GM18499 (cell line): ENCODE results near the gene TBC1D10A.

Source experiments
- ATAC-seq: cut with Tn5 transposase; IDR thresholded peaks from one replicate; pipeline ENCODE4 v1.9.1; 2021; ENCODE audit warnings: moderate number of reproducible peaks; ENCODE audit not compliant: insufficient read depth, unreplicated experiment

TBC1D10A gene

DNA sequence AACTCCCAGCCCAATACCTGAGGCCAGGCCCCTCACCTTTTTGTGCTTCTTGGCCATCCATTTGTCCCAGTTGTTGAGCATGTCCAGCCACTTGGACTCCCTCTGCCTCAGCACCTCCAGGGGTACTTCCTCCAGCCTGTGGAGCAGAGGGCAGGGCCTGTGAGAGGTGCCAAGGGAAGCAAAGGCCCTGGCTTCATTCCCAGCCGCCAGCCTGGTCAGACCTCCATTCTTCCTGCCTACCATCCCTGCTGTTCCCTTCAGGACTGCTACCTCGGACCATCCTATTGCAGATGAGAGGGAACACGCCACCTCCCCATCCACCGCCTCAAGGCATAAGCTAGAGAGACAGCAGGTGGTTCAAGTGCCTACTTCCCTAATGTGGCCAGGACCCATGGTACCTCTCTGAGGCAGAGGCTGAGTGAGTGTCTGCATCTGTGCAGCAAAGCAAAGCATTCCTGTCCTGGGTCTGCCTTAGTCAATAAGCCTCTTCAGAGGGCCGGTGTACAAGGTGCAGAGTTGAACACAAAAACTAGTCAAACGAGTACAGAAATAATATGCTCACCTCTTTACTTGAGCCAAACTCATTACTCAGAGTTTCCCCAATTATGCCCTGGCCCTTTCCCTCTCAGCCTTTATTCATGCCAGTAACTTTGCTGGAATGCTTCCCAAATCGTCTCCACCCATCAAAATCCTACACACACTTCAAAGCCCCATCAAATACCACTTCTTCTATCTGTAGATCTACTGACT, 22.1 kb downstream of the TBC1D10A start:
- ATAC-seq = no peak

DNA sequence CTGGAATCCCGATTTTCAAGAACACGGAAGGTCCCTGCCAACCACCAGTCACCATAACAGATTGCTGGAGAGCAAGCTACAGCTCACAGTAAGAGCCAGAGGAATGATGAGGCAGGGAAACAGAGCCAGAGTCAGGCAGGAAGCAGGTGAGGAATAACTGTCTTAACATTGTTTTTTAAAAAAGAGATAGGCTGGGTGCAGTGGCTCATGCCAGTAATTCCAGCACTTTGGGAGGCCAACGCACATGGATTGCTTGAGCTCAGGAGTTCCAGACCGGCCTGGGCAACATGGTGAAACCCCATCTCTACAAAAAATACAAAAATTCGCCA, 24.0 kb downstream of the TBC1D10A start:
- ATAC-seq = no peak

DNA sequence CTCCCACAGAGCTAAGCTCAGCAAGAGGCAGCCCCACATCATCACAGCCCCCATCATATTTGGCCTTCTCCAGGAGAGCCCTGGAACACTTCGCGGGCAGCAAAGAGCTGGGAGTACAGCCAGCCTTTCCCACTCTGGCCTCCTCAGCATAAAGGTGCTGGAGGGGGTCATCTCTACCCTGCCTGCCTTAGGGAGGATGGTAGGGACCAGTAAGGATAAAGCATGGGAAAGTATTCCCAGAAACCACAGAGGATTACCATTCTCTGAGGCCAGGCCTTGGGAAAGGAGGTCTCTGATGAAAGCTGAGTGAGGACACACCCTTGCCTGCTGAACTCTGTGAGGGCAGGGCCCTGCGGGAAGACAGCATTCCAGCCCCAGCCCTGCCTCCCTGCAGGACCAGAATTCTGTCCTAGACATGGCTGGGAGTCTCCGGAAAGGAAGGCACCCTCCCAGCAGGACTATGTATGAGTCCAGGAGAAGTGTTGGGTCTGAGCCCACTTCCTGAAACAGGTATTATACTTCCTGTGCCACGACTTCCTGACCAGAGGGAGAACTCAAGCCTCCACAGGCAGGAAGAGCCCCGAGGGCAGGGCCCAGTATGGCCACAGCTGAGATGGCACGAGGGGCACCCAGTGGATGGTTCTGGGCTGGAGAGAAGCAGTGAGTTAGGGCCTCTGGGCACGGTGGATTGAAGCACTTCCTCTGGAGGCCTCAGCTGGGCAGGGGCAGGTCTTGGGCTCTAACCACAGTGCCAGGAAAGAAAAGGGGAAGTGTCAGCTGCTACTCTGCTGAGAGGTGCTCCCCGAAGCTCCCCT, 24.5 kb downstream of the TBC1D10A start:
- ATAC-seq = no peak

DNA sequence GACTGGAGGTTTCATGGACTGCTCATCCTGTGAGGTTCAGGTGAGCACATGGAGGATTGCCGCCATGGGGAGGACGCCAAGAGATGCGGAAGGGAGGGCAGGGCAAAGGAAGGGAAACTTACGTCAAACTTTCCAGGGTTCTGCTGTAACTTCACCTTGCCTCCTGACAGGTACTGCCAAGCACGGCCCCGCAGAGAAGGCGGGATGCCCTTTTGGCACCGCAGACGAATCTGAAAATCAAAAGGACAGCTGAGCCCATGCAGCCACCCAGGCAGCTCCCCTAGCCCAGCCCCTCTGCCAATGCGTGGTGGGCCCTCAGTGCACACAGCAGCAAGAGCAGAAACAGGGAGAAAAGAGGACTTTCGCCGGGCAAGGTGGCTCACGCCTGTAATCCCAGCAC, 27.4 kb downstream of the TBC1D10A start:
- no peak for ATAC-seq

DNA sequence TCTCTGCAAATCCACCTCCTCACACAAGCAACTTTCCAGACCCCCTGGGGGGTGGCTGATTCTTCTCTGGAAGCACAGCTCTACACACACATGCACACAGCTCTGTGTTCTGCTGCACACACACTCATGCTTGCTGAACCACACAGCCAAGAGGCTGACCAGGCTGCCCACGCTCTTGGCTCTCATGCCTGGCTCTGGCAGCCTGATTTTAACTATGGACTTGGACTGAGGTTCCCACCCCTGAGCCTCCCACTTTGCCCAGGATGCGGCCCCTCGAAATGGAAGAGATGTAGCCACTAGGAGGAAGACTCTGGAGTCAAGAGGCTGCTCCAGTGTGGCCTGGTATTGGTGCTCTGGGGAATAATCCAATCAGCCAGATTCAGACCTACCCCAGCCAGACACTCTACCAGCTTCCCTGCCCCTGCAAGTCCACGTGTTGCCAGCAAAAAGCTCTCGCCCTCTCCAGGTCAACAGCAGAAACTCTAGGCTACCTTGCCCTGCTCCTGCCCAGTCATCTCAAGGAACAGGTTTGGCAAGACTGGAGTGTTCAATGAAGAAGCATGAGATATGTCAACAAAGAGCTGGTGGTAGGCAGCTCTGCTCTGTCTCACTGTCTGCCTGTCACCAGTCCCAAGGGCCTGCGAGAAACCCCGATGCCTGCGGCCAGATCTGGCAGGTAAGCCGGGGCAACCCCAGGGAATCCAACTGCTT, 28.6 kb downstream of the TBC1D10A start:
- ATAC-seq = no peak

DNA sequence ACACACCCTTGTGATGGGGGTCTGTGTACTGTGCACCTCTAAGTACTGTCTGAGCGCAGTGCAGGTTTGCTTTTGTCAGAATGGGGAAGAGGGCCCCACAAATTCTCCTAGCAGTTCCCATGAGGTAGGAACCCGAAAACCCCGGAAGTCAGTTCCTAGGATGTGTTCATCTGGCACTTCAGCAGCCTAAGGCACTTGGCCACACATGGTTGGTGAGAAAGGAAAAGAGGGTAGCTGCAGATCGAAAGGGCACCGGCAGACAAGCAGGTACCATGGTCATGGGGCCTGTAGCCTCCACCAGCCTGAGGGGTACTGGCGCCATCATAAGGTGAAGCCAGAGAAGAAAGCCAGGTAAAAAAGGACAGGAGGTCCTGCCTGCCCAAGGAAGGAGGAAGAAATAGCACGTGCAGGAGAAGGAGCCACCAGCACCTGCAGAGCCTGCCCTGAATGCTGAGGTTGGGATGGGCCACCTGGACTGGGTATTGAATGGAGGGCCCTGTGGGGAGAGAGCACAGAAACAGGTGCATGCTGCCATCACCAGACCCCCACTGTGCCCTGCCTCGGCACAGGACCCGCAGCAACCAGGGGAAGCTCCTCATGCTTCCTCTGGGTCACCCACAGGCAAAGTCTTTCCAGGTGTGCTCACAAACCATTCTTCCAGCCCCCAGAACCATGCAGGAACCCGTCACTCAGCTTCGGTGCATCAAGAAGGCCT, 29.3 kb downstream of the TBC1D10A start:
- no peak for ATAC-seq

DNA sequence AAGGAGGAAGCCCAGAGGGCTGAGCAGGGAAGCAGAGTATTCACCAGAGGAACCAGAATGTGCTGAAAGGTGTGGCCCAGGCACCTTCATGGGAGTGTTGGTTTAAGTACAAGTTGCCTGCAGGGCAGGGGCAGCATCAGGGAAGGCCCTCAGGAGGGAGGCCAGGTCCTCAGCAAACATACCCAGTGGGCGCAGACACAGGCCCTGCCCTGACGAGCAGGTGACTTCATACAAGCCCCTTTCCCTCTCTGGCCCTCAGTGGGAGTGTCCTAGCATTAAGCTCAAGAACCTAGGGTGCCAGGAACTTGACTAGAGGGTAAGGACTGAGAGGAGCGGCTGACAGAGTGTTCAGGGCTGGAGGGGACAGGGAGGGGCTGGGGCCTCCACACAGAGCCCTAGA, 29.9 kb downstream of the TBC1D10A start:
- no peak for ATAC-seq

DNA sequence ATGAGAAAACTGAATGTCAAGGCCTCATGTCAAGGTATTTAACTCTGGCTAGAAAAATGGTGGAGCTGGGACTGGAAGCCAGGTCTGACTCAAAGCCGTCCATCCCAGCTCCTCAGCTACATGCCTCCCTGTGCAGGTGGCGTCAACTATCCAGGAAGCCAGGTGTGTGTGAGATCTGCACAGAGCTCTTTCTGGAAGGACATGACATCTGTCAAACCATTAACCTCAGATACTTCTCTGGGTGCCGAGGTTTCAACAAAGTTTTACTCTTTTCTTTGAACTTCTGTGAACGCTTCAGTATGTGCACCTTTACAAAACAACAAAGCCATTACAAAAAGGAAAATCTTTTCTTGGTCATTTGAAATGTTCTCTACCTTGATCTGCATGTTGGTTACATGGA, 30.4 kb downstream of the TBC1D10A start:
- no peak for ATAC-seq

DNA sequence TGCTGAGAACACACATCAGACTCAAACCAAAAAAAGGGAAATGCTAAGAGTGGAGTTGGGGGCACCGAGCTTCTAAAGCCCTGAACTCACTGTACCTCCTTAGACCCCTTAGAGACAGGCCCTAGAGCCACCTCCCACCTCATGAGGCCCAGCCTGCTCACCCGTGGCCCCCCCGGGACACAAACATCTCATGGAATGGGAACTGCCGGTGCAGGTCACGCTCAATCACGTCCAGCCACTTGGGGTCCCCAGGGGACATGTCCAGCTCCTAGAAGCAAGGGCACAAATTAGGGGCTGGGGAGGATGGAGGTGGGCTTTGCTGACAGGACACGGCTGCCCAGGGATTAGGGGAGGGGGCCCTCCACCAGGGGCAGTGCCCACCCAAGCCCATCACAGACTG, 31.2 kb downstream of the TBC1D10A start:
- no peak for ATAC-seq

DNA sequence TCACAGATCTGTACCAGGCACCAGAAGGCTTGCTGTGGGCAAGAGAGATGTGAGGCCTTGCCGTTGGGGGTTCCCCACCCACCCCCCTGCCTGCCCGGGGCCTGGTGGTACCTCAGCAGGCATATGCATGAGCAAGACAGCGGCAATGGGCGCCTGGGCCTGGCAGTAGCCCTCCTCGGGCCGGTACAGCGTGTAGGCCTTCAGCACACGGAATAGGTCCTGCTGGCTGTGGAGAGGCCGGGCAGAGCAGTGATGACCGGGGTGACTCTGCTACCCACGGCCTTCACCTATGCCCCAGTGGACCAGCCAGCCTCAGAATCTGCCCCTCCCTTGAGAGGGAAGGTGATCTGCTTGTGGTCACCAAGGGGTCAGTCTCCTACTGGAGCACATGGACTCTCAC, 31.9 kb downstream of the TBC1D10A start:
- ATAC-seq = no peak

DNA sequence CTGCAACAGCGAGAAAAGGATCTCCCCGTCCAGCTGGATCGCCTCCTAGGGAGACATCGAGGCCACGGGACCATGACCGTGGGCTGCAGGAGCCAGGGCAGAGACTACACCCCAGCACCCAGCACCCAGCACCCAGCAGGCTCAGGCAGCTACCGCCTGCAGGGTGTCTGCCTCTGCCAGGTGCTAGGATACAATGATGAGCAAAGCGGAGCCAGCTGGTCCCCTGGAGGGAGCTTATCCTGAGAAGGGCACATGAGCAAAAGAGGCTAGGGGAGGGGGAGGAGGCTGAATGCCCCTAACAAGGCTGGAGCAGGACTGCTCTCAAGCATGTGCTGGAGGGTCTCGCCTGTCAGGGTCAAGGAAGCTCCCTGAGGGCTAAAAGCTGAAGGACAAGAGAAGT, 32.7 kb downstream of the TBC1D10A start:
- no peak for ATAC-seq

DNA sequence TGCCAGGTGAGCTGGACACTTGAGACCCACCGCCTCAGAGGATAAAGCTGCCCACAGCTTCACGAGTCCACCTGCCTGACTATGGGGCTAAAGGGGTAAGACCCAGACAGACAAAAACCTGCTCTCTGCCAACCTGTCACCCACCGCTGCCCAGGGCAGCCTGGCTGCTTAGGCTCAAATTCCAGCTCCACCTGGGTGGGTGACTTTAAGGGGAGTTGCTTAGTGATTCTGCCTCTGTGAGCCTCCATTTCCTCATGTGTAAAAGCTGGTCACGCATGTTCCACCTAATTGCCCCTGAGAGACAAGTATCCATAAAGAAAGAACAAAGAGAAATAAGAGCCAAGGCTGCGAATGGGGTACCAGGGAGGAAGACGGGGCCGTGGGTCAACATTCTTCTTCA, 33.7 kb downstream of the TBC1D10A start:
- ATAC-seq = no peak

DNA sequence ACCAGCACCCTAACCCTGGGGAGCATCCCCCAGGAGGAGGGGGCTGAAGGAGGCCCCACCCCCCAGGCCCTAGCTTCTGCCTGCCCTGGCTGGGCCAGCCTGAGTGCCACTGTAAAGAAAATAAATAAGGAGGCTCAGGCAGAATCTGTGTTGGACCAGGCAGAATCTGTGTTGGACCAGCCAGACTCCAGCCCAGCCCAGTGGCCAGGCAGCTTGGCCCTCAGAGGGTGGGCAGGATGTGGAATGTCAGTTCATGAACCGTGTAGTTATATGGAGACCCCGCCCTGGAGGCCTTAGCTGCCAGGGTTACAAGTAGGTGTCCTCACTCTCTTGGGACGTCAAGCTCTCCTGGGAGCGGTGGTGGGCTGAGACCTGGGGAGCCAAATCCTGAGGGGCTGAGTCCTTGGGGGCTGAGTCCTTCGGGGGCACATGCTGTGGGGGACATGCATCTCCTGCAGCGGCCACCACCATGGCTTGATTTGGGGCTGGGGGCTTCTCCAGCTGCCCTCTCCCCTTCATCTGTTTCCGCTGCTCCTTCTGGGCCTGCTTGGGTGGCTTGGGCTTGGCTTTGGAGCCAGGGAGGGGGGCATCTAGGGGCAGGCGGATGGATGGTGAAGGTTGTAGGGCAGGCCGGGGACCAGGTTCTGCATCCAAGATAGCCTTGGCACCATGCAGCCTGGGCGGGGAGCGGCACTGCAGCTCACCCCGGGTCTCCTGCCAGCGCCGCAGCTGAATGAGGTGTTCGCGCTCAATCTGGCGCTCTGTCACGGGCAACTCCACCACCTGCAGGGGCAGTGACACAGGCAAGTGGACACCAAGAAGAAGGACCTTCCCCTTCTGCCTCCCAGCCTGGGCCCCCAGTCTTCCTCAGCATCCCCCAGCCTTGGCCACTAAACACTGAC, 34.4 kb downstream of the TBC1D10A start:
- ATAC-seq = no peak

DNA sequence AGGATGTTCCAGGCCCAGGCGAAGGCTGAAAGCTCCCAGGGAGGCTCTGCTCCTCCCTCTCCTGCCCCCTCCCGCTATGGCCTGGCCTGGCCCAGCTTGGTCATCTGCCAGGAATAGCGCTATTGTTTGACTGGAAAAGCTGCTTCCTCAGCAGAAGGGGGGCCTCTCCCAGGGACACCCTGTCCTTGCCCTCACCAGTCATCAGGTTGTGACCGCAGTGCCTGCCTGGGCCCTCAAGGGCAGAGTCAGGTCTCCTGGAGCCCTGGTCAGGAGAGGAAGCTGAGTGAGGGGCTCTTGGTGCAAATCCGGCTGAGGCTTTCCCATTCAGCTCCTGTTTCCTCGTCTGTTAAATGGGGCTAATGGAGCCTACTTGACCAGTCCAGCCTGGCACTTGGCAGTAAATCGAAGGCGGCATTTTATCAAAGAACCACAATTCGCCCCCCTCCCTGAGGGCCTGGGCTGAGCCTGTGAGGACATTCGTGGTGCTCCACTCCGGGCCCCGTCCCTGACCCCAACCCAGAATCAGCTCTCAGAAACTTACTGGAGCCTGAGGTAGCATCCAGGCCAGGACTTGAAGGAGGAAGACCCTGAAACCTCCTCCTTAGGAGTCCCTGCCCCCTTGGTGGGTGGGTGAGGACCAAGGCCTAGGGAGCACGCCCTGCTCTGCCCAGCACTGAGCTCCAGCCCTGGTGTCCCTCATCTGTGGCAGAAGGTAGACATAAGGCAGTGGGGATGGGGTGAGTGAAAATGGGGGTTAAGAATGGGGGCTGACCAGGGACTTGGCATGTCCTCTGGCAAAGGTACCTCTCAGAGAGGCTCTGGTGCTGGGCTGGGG, 35.5 kb downstream of the TBC1D10A start:
- ATAC-seq = no peak

DNA sequence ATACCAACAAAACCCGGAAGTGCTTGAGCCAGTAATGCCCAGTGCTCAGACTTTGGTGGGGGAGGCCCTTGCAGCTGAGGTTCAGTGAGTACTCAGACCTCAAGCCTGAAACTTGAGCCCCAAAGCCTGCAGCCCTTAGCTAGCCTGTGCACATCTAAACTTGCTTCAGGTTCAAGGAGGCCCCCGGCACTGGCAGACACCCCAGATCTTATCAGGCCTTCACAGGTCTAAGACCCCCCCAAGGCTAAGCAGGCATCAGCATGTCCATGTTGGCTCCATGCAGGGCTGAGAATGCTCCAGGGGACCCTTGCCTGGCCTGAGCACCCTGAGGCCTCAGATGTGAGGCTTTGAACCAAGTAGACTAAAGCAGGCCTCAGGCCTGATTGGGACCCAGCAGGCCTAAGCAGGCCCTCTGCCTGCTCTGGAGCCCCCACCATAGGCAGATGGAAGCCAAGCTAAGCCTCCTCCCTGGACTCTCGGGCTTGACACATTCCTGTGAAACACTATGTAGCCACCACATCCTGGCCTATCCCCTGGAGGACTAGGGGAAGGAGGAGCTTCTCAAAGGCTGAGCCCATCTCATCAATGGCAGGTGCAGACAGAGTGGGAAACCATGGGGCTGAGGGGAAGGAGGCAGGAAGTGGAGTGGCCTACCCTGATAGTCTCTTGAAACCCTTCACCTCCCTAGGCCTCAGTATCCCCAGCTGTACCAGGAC, 36.2 kb downstream of the TBC1D10A start:
- ATAC-seq = no peak

DNA sequence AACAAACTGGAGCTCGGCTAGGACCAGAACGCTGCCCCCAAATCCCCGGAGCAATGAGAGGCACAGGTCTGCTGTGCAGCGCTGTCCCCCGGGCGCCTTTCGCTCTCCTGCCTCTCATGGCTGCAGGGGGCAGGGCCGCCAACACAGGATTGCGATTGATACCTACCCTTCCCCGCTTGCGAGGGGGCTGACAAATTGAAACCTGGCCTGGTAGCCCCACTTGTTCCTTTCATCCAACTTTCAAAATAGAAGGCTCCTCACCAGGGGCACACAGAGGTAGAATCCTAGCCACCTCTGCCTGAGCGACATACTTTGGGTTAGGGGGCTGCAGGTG, 36.8 kb downstream of the TBC1D10A start:
- no peak for ATAC-seq

DNA sequence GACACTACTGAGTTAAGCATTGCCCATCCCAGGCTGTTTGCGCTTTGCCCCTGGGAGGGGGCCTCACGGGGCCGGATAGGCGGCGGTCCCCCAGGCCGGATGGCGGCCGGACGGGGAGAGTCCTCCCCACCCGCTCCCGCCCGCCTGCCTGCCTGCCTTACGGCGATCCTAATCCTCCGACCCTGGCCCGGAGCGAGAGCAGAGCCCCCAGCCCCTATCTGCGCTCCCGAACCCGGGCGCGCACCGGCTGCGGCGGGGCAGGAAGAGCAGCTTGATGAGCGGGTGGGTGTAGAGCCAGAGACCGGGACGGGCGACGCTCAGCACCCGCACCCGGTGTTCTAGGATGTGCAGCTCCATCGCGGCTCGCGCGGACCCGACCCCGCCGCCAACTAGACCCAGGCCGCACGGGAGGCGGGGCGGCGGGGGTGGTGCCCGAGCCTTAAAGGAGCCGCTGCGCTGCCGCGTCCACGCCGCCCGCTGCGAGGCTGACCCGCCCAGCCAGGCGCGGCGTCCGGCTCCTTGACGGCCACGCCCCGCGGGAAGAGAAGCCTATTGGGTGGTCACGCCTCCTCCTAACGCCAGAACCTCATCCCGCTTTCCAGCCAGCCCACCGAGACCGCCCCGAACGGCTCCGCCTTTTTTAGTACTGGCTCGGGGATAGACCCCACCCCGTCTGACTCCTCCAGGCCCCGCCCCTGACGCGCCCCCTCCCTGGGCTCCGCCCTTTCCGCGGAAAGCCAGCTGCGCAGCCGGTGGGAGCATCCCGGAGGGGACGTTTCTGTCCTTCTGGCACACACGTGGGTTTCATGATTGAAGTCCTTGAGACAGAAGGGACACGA, 37.4 kb downstream of the TBC1D10A start, which contains the start of gene CASTOR1:
TSS of gene CASTOR1 (minus strand) at position 365 of the 839 bp plus-strand sequence. CDS start at position 357, 8 bp downstream.
- ATAC-seq = no peak
